HCT116 (cell line): ENCODE results near the gene RNASE1. TPM values are rescaled to one million over a fixed set of nuclear protein-coding genes. Genes with fewer than 3 reads are reported as not detected.
"Not testable (repeated sequence)": the region's sequence is repeated elsewhere in the genome, so short reads cannot be mapped to it uniquely, and the experiment has no call there.

ENCODE experiments used
- ATAC-seq: fragments of 200-7000 bp; cut with Tn5 transposase; 2 replicates; pipeline ENCODE4 v1.9.1; 2020; ENCODE audit warnings: mild to moderate bottlenecking, moderate library complexity
- BruUV-seq: library from RNA; stranded (reverse); fragments of 400-500 nt; replicated peaks from 2 replicates; lab custom pipeline; 2021; lab: Mats Ljungman, UMichigan
- CTCF ChIA-PET: fragments of 300-600 bp; sonication (Branson Sonifier 250); formaldehyde crosslinking; loops from one replicate; lab custom pipeline; 2021; ENCODE audit warnings: antibody characterized with exemption; lab: Charles Lee
- POLR2A ChIA-PET: fragments of 300-600, 350-600 bp; sonication (Branson Sonifier 250); formaldehyde crosslinking; loops from one replicate; lab custom pipeline; 2021; ENCODE audit warnings: antibody characterized with exemption; lab: Charles Lee
- RAD21 ChIA-PET, 2 experiments: fragments of 300-600 bp; sonication (Branson Sonifier 250); formaldehyde crosslinking; loops; one replicate each; lab custom pipeline; 2023; ENCODE audit warnings: low total read pairs in 2 of 2; ENCODE audit not compliant: uncharacterized antibody in 2 of 2, unreplicated experiment in 2 of 2, low non-redundant PET in 1 of 2; lab: Charles Lee
- DNase-seq: peaks from one replicate; pipeline ENCODE4 v3.0.0-alpha.2; 2010; ENCODE audit warnings: low read depth, low spot score
- H2AFZ ChIP-seq: fragments of 200-600 bp; shearing (Covaris generic), sonication (generic); 2 replicates; pipeline ENCODE4 v1.6.1; 2017; ENCODE audit warnings: low read depth, mixed run types, mixed read lengths, antibody characterized with exemption, low read length; ENCODE audit not compliant: poor library complexity, severe bottlenecking
- H3K27ac ChIP-seq: 2 replicates; pipeline ENCODE4 v1.5.1; 2012; ENCODE audit warnings: low read depth, low read length
- H3K27me3 ChIP-seq: fragments of 200-600 bp; sonication (generic); 2 replicates; pipeline ENCODE4 v1.6.1; 2016; ENCODE audit warnings: mixed run types, low read length, mixed read lengths; ENCODE audit not compliant: insufficient read depth
- H3K36me3 ChIP-seq, 2 experiments: fragments of 200-500 bp in 1 of 2; fragments of 200-600 bp in 1 of 2; sonication (Bioruptor generic) in 1 of 2; sonication (generic) in 1 of 2; 2 replicates each; pipeline versions ENCODE4 v1.5.1 to v1.6.1; 2014 to 2016; ENCODE audit warnings: low read length in 2 of 2, inconsistent platforms in 1 of 2, mixed read lengths in 1 of 2, mixed run types in 1 of 2; ENCODE audit not compliant: insufficient read depth in 2 of 2, control insufficient read depth in 1 of 2
- H3K4me1 ChIP-seq, 2 experiments: fragments of 200-600 bp in 1 of 2; sonication (generic) in 1 of 2; 2 replicates each; pipeline versions ENCODE4 v1.5.1 to v1.6.1; 2012 to 2017; ENCODE audit warnings: low read length in 2 of 2, inconsistent platforms in 1 of 2, mild to moderate bottlenecking in 1 of 2, mixed read lengths in 1 of 2, mixed run types in 1 of 2, moderate library complexity in 1 of 2; ENCODE audit not compliant: insufficient read depth in 2 of 2, control insufficient read depth in 1 of 2
- H3K4me2 ChIP-seq: fragments of 200-600 bp; sonication (generic); 2 replicates; pipeline ENCODE4 v1.6.1; 2017; ENCODE audit warnings: mixed run types, low read length, mixed read lengths
- H3K4me3 ChIP-seq, 2 experiments: fragments of 200-600 bp in 1 of 2; sonication (generic) in 1 of 2; replicated peaks in 1 of 2; 2 replicates each; pipeline ENCODE4 v1.5.1; 2011 to 2016; ENCODE audit warnings: low read length in 2 of 2, control low read depth in 1 of 2, low read depth in 1 of 2, mild to moderate bottlenecking in 1 of 2, mixed read lengths in 1 of 2, mixed run types in 1 of 2
- H3K79me2 ChIP-seq: fragments of 200-600 bp; sonication (generic); 2 replicates; pipeline ENCODE4 v1.6.1; 2017; ENCODE audit warnings: mild to moderate bottlenecking, mixed run types, low read length, moderate library complexity, mixed read lengths; ENCODE audit not compliant: insufficient read depth
- H3K9ac ChIP-seq: fragments of 200-600 bp; sonication (generic); 2 replicates; pipeline ENCODE4 v1.6.1; 2016; ENCODE audit warnings: low read length, mixed read lengths
- H3K9me2 ChIP-seq: fragments of 200-600 bp; sonication (generic), shearing (Covaris generic); 2 replicates; pipeline ENCODE4 v1.6.1; 2017; ENCODE audit warnings: mixed run types, mild to moderate bottlenecking, moderate library complexity; ENCODE audit not compliant: insufficient read depth
- H3K9me3 ChIP-seq, 2 experiments: fragments of 200-500 bp in 1 of 2; fragments of 200-600 bp in 1 of 2; sonication (Bioruptor generic) in 1 of 2; sonication (generic) in 1 of 2; 2 replicates each; pipeline ENCODE4 v1.6.1; 2014 to 2017; ENCODE audit warnings: low read length in 2 of 2, mixed read lengths in 2 of 2, inconsistent platforms in 1 of 2, low read depth in 1 of 2, mild to moderate bottlenecking in 1 of 2, mixed run types in 1 of 2, moderate library complexity in 1 of 2; ENCODE audit not compliant: control insufficient read depth in 1 of 2, insufficient read depth in 1 of 2
- H4K20me1 ChIP-seq: fragments of 200-600 bp; sonication (generic), shearing (Covaris generic); 2 replicates; pipeline ENCODE4 v1.6.1; 2017; ENCODE audit warnings: mixed run types, mild to moderate bottlenecking, moderate library complexity; ENCODE audit not compliant: insufficient read depth
- EGR1 ChIP-seq: IDR thresholded peaks from 2 replicates; pipeline ENCODE4 v1.6.1; 2012; ENCODE audit warnings: low read depth
- ELF1 ChIP-seq: IDR thresholded peaks from 2 replicates; pipeline ENCODE4 v1.6.1; 2012; ENCODE audit warnings: low read depth, borderline replicate concordance
- FOSL1 ChIP-seq: IDR thresholded peaks from 2 replicates; pipeline ENCODE4 v1.6.1; 2012; ENCODE audit warnings: low read depth
- JUND ChIP-seq: IDR thresholded peaks from 2 replicates; pipeline ENCODE4 v1.6.1; 2012
- SRF ChIP-seq: IDR thresholded peaks from 2 replicates; pipeline ENCODE4 v1.6.1; 2012; ENCODE audit warnings: low read depth
- TCF7L2 ChIP-seq: IDR thresholded peaks from 2 replicates; pipeline ENCODE4 v1.7.0; 2011; ENCODE audit warnings: borderline replicate concordance, inconsistent platforms; ENCODE audit not compliant: insufficient read depth, insufficient read length; ENCODE audit errors: extremely low read depth
- ZBTB33 ChIP-seq: IDR thresholded peaks from 2 replicates; pipeline ENCODE4 v1.6.1; 2011; ENCODE audit warnings: mild to moderate bottlenecking, low read length, moderate library complexity; ENCODE audit not compliant: insufficient replicate concordance; ENCODE audit errors: extremely low read depth
- intact Hi-C: fragments of 100-400 bp; cut with micrococcal nuclease; formaldehyde crosslinking; loops from 2 replicates; pipeline ENCODE4 v1.10.0; 2022
- total RNA-seq: library from RNA; stranded (reverse); gene quantifications from one replicate; pipeline ENCODE4 v1.2.1, GENCODE V29; 2021; ENCODE audit not compliant: unreplicated experiment

Gene RNASE1
- total RNA-seq, 1 experiment from 2014 or later = 3.3 TPM

- Histone ChIP-seq H3K4me1 (peaks cover 4 to 37% of the 10 kb centered on the region in 2 experiments; a peak in 3 of 4 replicates), H3K79me2 (peaks cover 40% of the 10 kb centered on the region), H3K27me3 (no peaks in the 10 kb centered on the region), H3K4me2 (peak overlapping the region; percentile 72), H3K9me3 (no peaks in the 10 kb centered on the region), H3K36me3 (peaks cover 0 to 4% of the 10 kb centered on the region in 2 experiments; a peak in 1 of 4 replicates), H3K9ac (peak overlapping the region; percentile 79), H3K9me2 (no peaks in the 10 kb centered on the region), H3K4me3 (peak overlapping the region; percentile 60 to 65), H2AFZ (no peak overlapping the region), H3K27ac (peak overlapping the region; percentile 66), H4K20me1 (no peaks in the 10 kb centered on the region)
- no peak for DNase-seq
- intact Hi-C loops = no loop called here
- POLR2A ChIA-PET = no interaction called here
- RAD21 ChIA-PET = no interaction called here
- CTCF ChIA-PET = no interaction called here
- peak; percentile 8; the same call in 1 of the 2 replicates for ATAC-seq
- TF ChIP-seq SRF = no peak
- no TSS peak for BruUV-seq
Observed at GRCh38 chr14:20827326-20827725, 24.7 kb upstream of the RNASE1 start.

GRCh38 chr14:20826666-20827065, 24.0 kb upstream of the RNASE1 start:
- Histone ChIP-seq H3K9ac (peak overlapping the region; percentile 79), H3K79me2 (peaks cover 41% of the 10 kb centered on the region), H3K4me3 (peak overlapping the region; percentile 60 to 65), H3K4me2 (peak overlapping the region; percentile 72), H3K4me1 (peaks cover 4 to 44% of the 10 kb centered on the region in 2 experiments; a peak in 3 of 4 replicates)
- H3K27me3 ChIP-seq, H3K9me2 ChIP-seq, POLR2A ChIA-PET, H3K9me3 ChIP-seq, DNase-seq, intact Hi-C loops, H3K36me3 ChIP-seq, BruUV-seq, H3K27ac ChIP-seq, H2AFZ ChIP-seq, ATAC-seq, CTCF ChIA-PET, H4K20me1 ChIP-seq, RAD21 ChIA-PET: not testable (repeated sequence)

- H3K27ac ChIP-seq = no peak overlapping the region
- ATAC-seq (no peak), DNase-seq (no peak)
- no peak overlapping the region for H2AFZ ChIP-seq
- no peaks in the 10 kb centered on the region for H3K27me3 ChIP-seq
- H3K9ac ChIP-seq = no peak overlapping the region
- no peaks in the 10 kb centered on the region for H3K9me2 ChIP-seq
- intact Hi-C loops = no loop called here
- no TSS peak for BruUV-seq
- no peaks in the 10 kb centered on the region for H4K20me1 ChIP-seq
- ChIA-PET POLR2A (interaction anchor here (0.7 kb wide), 1 partner anchor 24 kb away, joined by 3 read pairs; no protein-coding TSS in a partner anchor), CTCF (interaction anchor here (1.3 kb wide), 1 partner anchor 13 kb away, joined by 5 read pairs; no protein-coding TSS in a partner anchor), RAD21 (no interaction called here)
- no peak overlapping the region for H3K4me2 ChIP-seq
- no peaks in the 10 kb centered on the region for H3K9me3 ChIP-seq
- no peak overlapping the region for H3K4me3 ChIP-seq
- H3K4me1 ChIP-seq = peaks cover 5 to 46% of the 10 kb centered on the region in 2 experiments; a peak in 3 of 4 replicates
- peaks cover 0 to 22% of the 10 kb centered on the region in 2 experiments; a peak in 3 of 4 replicates for H3K36me3 ChIP-seq
- H3K79me2 ChIP-seq = peaks cover 49% of the 10 kb centered on the region
- TF ChIP-seq ZBTB33 (no peak), SRF (no peak), FOSL1 (no peak), ELF1 (no peak), JUND (no peak), EGR1 (no peak), TCF7L2 (no peak)
Observed at GRCh38 chr14:20823859-20824258, 21.2 kb upstream of the RNASE1 start.
